CD14-positive monocyte (primary cell): Measurements from ENCODE around the gene SETDB1. TPM values are rescaled to one million over a fixed set of nuclear protein-coding genes. Genes with fewer than 3 reads are reported as not detected.

Experiments used
- DNase-seq, 3 donors: peaks; one replicate each; pipeline ENCODE4 v3.0.0-alpha.2; 2011 to 2022
- H2AFZ ChIP-seq: 2 replicates; pipeline ENCODE4 v1.6.0; 2012; ENCODE audit warnings: mild to moderate bottlenecking, low read depth, low read length, inconsistent platforms; ENCODE audit not compliant: insufficient read depth, poor library complexity, severe bottlenecking
- H3K27ac ChIP-seq, 2 donors: 1 replicate in 1 of 2; 2 replicates in 1 of 2; pipeline ENCODE4 v1.5.1; 2012 to 2013; ENCODE audit warnings: low read length in 2 of 2, control low read depth in 1 of 2, inconsistent platforms in 1 of 2, low read depth in 1 of 2, mild to moderate bottlenecking in 1 of 2
- H3K27me3 ChIP-seq, 2 donors: one replicate each; pipeline versions ENCODE4 v1.6.0 to v1.6.1; 2011 to 2013; ENCODE audit warnings: low read length in 2 of 2; ENCODE audit not compliant: control insufficient read depth in 2 of 2, insufficient read depth in 2 of 2
- H3K36me3 ChIP-seq, 2 donors: replicated peaks in 1 of 2; 1 replicate in 1 of 2; 2 replicates in 1 of 2; pipeline versions ENCODE4 v1.5.1 to v1.6.1; 2012 to 2013; ENCODE audit warnings: low read length in 2 of 2, control low read depth in 1 of 2, inconsistent platforms in 1 of 2, mild to moderate bottlenecking in 1 of 2; ENCODE audit not compliant: insufficient read depth in 2 of 2, control insufficient read depth in 1 of 2
- H3K4me1 ChIP-seq, 2 donors: 1 replicate in 1 of 2; 2 replicates in 1 of 2; pipeline versions ENCODE4 v1.5.1 to v1.6.1; 2012 to 2013; ENCODE audit warnings: low read length in 2 of 2, control low read depth in 1 of 2, inconsistent platforms in 1 of 2, mild to moderate bottlenecking in 1 of 2, moderate library complexity in 1 of 2; ENCODE audit not compliant: insufficient read depth in 2 of 2, control insufficient read depth in 1 of 2
- H3K4me2 ChIP-seq: replicated peaks from 2 replicates; pipeline ENCODE3; 2012; ENCODE audit warnings: low read length, moderate library complexity, mild to moderate bottlenecking; ENCODE audit not compliant: poor library complexity, severe bottlenecking; ENCODE audit errors: extremely low read depth
- H3K4me3 ChIP-seq, 3 experiments: fragments of 200-600 bp in 1 of 3; sonication (generic) in 1 of 3; replicated peaks in 1 of 3; 1 replicate in 2 of 3; 2 replicates in 1 of 3; pipeline ENCODE4 v1.5.1; 2011 to 2013; ENCODE audit warnings: low read length in 3 of 3, mild to moderate bottlenecking in 3 of 3, control low read depth in 2 of 3, low read depth in 2 of 3, inconsistent platforms in 1 of 3, moderate library complexity in 1 of 3
- H3K79me2 ChIP-seq: 2 replicates; pipeline ENCODE4 v1.6.0; 2012; ENCODE audit warnings: mild to moderate bottlenecking, control low read depth, inconsistent platforms, low read length, moderate library complexity; ENCODE audit not compliant: insufficient read depth
- H3K9ac ChIP-seq: 2 replicates; pipeline ENCODE4 v1.6.0; 2017; ENCODE audit warnings: low read length, mild to moderate bottlenecking; ENCODE audit not compliant: insufficient read depth, poor library complexity, severe bottlenecking
- H3K9me3 ChIP-seq, 2 donors: replicated peaks in 1 of 2; 1 replicate in 1 of 2; 2 replicates in 1 of 2; pipeline versions ENCODE4 v1.5.1 to v1.6.1; 2012 to 2013; ENCODE audit warnings: low read length in 2 of 2, control low read depth in 1 of 2; ENCODE audit not compliant: control insufficient read depth in 1 of 2, insufficient read depth in 1 of 2
- H4K20me1 ChIP-seq: 2 replicates; pipeline ENCODE4 v1.6.0; 2012; ENCODE audit warnings: mild to moderate bottlenecking, low read length, control low read depth, moderate library complexity; ENCODE audit not compliant: insufficient read depth
- H3K27ac Mint-ChIP-seq, 7 donors: one replicate each; pipeline ENCODE4 v1.8.0; 2020; ENCODE audit warnings: mild to moderate bottlenecking in 7 of 7, mixed read lengths in 7 of 7, moderate library complexity in 6 of 7, inconsistent platforms in 2 of 7
- H3K27me3 Mint-ChIP-seq, 3 donors: one replicate each; pipeline ENCODE4 v1.8.0; 2021 to 2022; ENCODE audit warnings: low read depth in 3 of 3, mild to moderate bottlenecking in 3 of 3, mixed read lengths in 3 of 3, moderate library complexity in 3 of 3, inconsistent platforms in 1 of 3
- H3K36me3 Mint-ChIP-seq, 2 donors: one replicate each; pipeline ENCODE4 v1.8.0; 2020; ENCODE audit warnings: mixed read lengths in 2 of 2, inconsistent platforms in 1 of 2, mild to moderate bottlenecking in 1 of 2
- H3K4me1 Mint-ChIP-seq: one replicate; pipeline ENCODE4 v1.8.0; 2020; ENCODE audit warnings: mild to moderate bottlenecking, mixed read lengths
- H3K4me3 Mint-ChIP-seq, 2 donors: one replicate each; pipeline ENCODE4 v1.8.0; 2020; ENCODE audit warnings: mild to moderate bottlenecking in 2 of 2, mixed read lengths in 2 of 2, moderate library complexity in 1 of 2
- H3K9me3 Mint-ChIP-seq, 7 donors: one replicate each; pipeline ENCODE4 v1.8.0; 2020 to 2022; ENCODE audit warnings: mixed read lengths in 7 of 7, mild to moderate bottlenecking in 6 of 7, moderate library complexity in 6 of 7, inconsistent platforms in 2 of 7
- WGBS: methylation state at CpG from one replicate; pipeline ENCODE4 v1.1.5; 2013; ENCODE audit warnings: missing lambda C conversion rate; ENCODE audit not compliant: insufficient coverage; 5-methylcytosine and 5-hydroxymethylcytosine counted together
- intact Hi-C, 2 donors: fragments of 100-400 bp; cut with micrococcal nuclease; formaldehyde crosslinking; loops; one replicate each; pipeline versions ENCODE4 v1.15.0 to v1.15.1; 2023
- polyA plus RNA-seq, 3 donors: library from polyadenylated mRNA; depleted of rRNA in 1 of 3; unstranded in 2 of 3; stranded (reverse) in 1 of 3; fragments of 300-500 nt in 2 of 3; fragments of >200 nt in 1 of 3; fragmentation: Illumina TruSeq in 2 of 3; gene quantifications; 1 replicate in 2 of 3; 2 replicates in 1 of 3; pipeline ENCODE4 v1.2.3, GENCODE V29; 2012 to 2021
- TF ChIP-seq, protein P1 (sequence below): fragments of 200-600 bp; IDR thresholded peaks from one replicate; pipeline ENCODE4 v1.8.0; 2022; ENCODE audit warnings: antibody characterized with exemption, mild to moderate bottlenecking

SETDB1 gene
- polyA plus RNA-seq, 3 donors, result 13.9 to 69.4 (median 15.5) TPM

DNA sequence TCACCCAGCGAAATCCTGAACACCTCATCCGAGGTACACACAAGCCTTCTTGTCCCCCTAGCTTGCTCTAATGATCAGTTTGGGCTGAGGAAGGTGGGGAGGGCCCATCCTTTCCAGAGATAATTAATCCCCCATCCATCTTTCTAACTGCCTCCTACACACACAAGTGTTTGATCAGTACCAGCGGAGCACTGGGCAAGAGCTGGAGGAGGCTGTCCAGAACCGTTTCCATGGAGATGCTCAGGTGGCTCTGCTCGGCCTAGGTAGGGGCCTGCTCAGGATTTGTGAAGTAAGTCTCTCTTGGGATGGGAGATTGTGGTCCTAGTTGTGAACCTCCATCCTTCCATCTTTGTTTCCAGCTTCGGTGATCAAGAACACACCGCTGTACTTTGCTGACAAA is 61.8 kb downstream of the SETDB1 start:
- TF ChIP-seq, protein P1, sequence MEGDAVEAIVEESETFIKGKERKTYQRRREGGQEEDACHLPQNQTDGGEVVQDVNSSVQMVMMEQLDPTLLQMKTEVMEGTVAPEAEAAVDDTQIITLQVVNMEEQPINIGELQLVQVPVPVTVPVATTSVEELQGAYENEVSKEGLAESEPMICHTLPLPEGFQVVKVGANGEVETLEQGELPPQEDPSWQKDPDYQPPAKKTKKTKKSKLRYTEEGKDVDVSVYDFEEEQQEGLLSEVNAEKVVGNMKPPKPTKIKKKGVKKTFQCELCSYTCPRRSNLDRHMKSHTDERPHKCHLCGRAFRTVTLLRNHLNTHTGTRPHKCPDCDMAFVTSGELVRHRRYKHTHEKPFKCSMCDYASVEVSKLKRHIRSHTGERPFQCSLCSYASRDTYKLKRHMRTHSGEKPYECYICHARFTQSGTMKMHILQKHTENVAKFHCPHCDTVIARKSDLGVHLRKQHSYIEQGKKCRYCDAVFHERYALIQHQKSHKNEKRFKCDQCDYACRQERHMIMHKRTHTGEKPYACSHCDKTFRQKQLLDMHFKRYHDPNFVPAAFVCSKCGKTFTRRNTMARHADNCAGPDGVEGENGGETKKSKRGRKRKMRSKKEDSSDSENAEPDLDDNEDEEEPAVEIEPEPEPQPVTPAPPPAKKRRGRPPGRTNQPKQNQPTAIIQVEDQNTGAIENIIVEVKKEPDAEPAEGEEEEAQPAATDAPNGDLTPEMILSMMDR, result no peak
- Histone ChIP-seq H3K79me2 (no peaks in the 10 kb centered on the region), H3K27me3 (no peaks in the 10 kb centered on the region), H3K4me1 (no peaks in the 10 kb centered on the region), H3K9me3 (no peaks in the 10 kb centered on the region), H3K27ac (no peak overlapping the region), H4K20me1 (no peaks in the 10 kb centered on the region), H3K36me3 (no peaks in the 10 kb centered on the region), H3K4me3 (no peak overlapping the region), H3K4me2 (no peak overlapping the region), H3K9ac (no peak overlapping the region), H2AFZ (no peak overlapping the region)
- intact Hi-C loops, result no loop called here
- no peak overlapping the region for H3K27ac Mint-ChIP-seq
- peaks cover 0 to 1% (median 0%) of the 10 kb centered on the region in 3 donors for H3K27me3 Mint-ChIP-seq
- no CpG with 5 or more reads among the region's 7 CpGs for WGBS
- H3K4me3 Mint-ChIP-seq, result no peak overlapping the region
- H3K4me1 Mint-ChIP-seq, result no peaks in the 10 kb centered on the region
- peaks cover 0 to 1% of the 10 kb centered on the region in 2 donors for H3K36me3 Mint-ChIP-seq
- H3K9me3 Mint-ChIP-seq, result no peaks in the 10 kb centered on the region
- DNase-seq, result no peak

DNA sequence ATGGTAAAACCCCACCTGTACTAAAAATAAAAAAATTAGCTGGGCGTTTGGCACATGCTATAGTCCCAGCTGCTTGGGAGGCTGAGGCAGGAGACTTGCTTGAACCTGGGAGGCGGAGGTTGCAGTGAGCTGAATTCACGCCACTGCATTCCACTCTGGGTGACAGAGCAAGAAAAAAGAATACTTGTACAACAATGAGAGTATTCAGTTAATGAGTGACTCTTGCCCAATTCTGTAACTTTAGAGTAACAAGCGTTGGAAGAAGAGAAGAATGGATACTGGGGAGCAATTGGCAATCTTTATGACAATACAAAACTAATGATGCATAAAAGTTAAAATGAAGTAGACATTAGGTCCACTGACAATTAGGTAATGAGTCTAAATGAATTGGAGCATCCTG is 66.5 kb downstream of the SETDB1 start:
- TF ChIP-seq, protein P1, result no peak
- Histone ChIP-seq H4K20me1 (peaks cover 8% of the 10 kb centered on the region), H3K27ac (no peak overlapping the region), H3K9me3 (no peaks in the 10 kb centered on the region), H3K4me1 (no peaks in the 10 kb centered on the region), H3K9ac (no peak overlapping the region), H3K4me2 (no peak overlapping the region), H3K79me2 (no peaks in the 10 kb centered on the region), H3K36me3 (peaks cover 19 to 24% of the 10 kb centered on the region in 2 donors), H2AFZ (no peak overlapping the region), H3K4me3 (no peak overlapping the region), H3K27me3 (no peaks in the 10 kb centered on the region)
- no peak for DNase-seq
- peaks cover 28 to 30% of the 10 kb centered on the region in 2 donors for H3K36me3 Mint-ChIP-seq
- peaks cover 0 to 2% (median 2%) of the 10 kb centered on the region in 3 donors for H3K27me3 Mint-ChIP-seq
- no peak overlapping the region for H3K4me3 Mint-ChIP-seq
- WGBS, result no CpG with 5 or more reads among the region's 4 CpGs
- peak overlapping the region in 1 of 7 donors; percentile 20 for H3K27ac Mint-ChIP-seq
- peaks cover 0 to 3% (median 0%) of the 10 kb centered on the region in 7 donors for H3K9me3 Mint-ChIP-seq
- intact Hi-C loops, result no loop called here
- peaks cover 6% of the 10 kb centered on the region for H3K4me1 Mint-ChIP-seq
